Measurements from ENCODE around the gene SLC8A1. TPM values are rescaled to one million over a fixed set of nuclear protein-coding genes. Genes with fewer than 3 reads are reported as not detected.

The SLC8A1 gene
- total RNA-seq, 1 experiment from 2014 or later, result 1.7 TPM

GRCh38 chr2:40127890-40128557 is 323.9 kb downstream of the SLC8A1 start:
- no peak for DNase-seq
- no peaks in the 10 kb centered on the region for H3K36me3 ChIP-seq (replicated peaks; ENCODE audit: control insufficient read depth, insufficient read depth, low read length)
- no peak overlapping the region for H3K4me3 ChIP-seq (ENCODE audit: insufficient read depth, low read depth, low read length)
- H3K27me3 ChIP-seq (ENCODE audit: control insufficient read depth, insufficient read depth, low read length), result no peaks in the 10 kb centered on the region

- no peak for DNase-seq
- Histone ChIP-seq H3K27me3 (ENCODE audit: control insufficient read depth, insufficient read depth, low read length) (no peaks in the 10 kb centered on the region), H3K4me3 (ENCODE audit: insufficient read depth, low read depth, low read length) (no peak overlapping the region), H3K36me3 (replicated peaks; ENCODE audit: control insufficient read depth, insufficient read depth, low read length) (no peaks in the 10 kb centered on the region)
Observed at GRCh38 chr2:40127146-40127545, 324.7 kb downstream of the SLC8A1 start.

GRCh38 chr2:40126006-40126405 is 325.9 kb downstream of the SLC8A1 start:
- DNase-seq, result no peak
- no peaks in the 10 kb centered on the region for H3K36me3 ChIP-seq (replicated peaks; ENCODE audit: control insufficient read depth, insufficient read depth, low read length)
- no peak overlapping the region for H3K4me3 ChIP-seq (ENCODE audit: insufficient read depth, low read depth, low read length)
- H3K27me3 ChIP-seq (ENCODE audit: control insufficient read depth, insufficient read depth, low read length), result no peaks in the 10 kb centered on the region

GRCh38 chr2:40123746-40124145 is 328.1 kb downstream of the SLC8A1 start:
- H3K27me3 ChIP-seq (ENCODE audit: control insufficient read depth, insufficient read depth, low read length), result no peaks in the 10 kb centered on the region
- H3K4me3 ChIP-seq (ENCODE audit: insufficient read depth, low read depth, low read length), result no peak overlapping the region
- H3K36me3 ChIP-seq (replicated peaks; ENCODE audit: control insufficient read depth, insufficient read depth, low read length), result no peaks in the 10 kb centered on the region
- DNase-seq, result no peak

GRCh38 chr2:40123326-40123725 is 328.6 kb downstream of the SLC8A1 start:
- H3K36me3 ChIP-seq (replicated peaks; ENCODE audit: control insufficient read depth, insufficient read depth, low read length), result no peaks in the 10 kb centered on the region
- no peak overlapping the region for H3K4me3 ChIP-seq (ENCODE audit: insufficient read depth, low read depth, low read length)
- no peaks in the 10 kb centered on the region for H3K27me3 ChIP-seq (ENCODE audit: control insufficient read depth, insufficient read depth, low read length)
- DNase-seq, result no peak

- H3K4me3 ChIP-seq (ENCODE audit: insufficient read depth, low read depth, low read length), result no peak overlapping the region
- H3K27me3 ChIP-seq (ENCODE audit: control insufficient read depth, insufficient read depth, low read length), result no peaks in the 10 kb centered on the region
- no peak for DNase-seq
- no peaks in the 10 kb centered on the region for H3K36me3 ChIP-seq (replicated peaks; ENCODE audit: control insufficient read depth, insufficient read depth, low read length)
Observed at GRCh38 chr2:40120957-40121356, 330.9 kb downstream of the SLC8A1 start.

- no peak overlapping the region for H3K4me3 ChIP-seq (ENCODE audit: insufficient read depth, low read depth, low read length)
- no peak for DNase-seq
- no peaks in the 10 kb centered on the region for H3K36me3 ChIP-seq (replicated peaks; ENCODE audit: control insufficient read depth, insufficient read depth, low read length)
- H3K27me3 ChIP-seq (ENCODE audit: control insufficient read depth, insufficient read depth, low read length), result no peaks in the 10 kb centered on the region
Observed at GRCh38 chr2:40120026-40120425, 331.9 kb downstream of the SLC8A1 start.

- no peaks in the 10 kb centered on the region for H3K36me3 ChIP-seq (replicated peaks; ENCODE audit: control insufficient read depth, insufficient read depth, low read length)
- peak; percentile 3 for DNase-seq
- H3K4me3 ChIP-seq (ENCODE audit: insufficient read depth, low read depth, low read length), result no peak overlapping the region
- H3K27me3 ChIP-seq (ENCODE audit: control insufficient read depth, insufficient read depth, low read length), result no peaks in the 10 kb centered on the region
Observed at GRCh38 chr2:40118622-40119021, 333.3 kb downstream of the SLC8A1 start.

- Histone ChIP-seq H3K27me3 (ENCODE audit: control insufficient read depth, insufficient read depth, low read length) (no peaks in the 10 kb centered on the region), H3K4me3 (ENCODE audit: insufficient read depth, low read depth, low read length) (no peak overlapping the region), H3K36me3 (replicated peaks; ENCODE audit: control insufficient read depth, insufficient read depth, low read length) (no peaks in the 10 kb centered on the region)
- no peak for DNase-seq
Observed at GRCh38 chr2:40115894-40116293, 336.0 kb downstream of the SLC8A1 start.

- Histone ChIP-seq H3K27me3 (ENCODE audit: control insufficient read depth, insufficient read depth, low read length) (no peaks in the 10 kb centered on the region), H3K4me3 (ENCODE audit: insufficient read depth, low read depth, low read length) (no peak overlapping the region), H3K36me3 (replicated peaks; ENCODE audit: control insufficient read depth, insufficient read depth, low read length) (no peaks in the 10 kb centered on the region)
- no peak for DNase-seq
Observed at GRCh38 chr2:40115348-40115747, 336.5 kb downstream of the SLC8A1 start.

- H3K27me3 ChIP-seq (ENCODE audit: control insufficient read depth, insufficient read depth, low read length), result no peaks in the 10 kb centered on the region
- H3K4me3 ChIP-seq (ENCODE audit: insufficient read depth, low read depth, low read length), result no peak overlapping the region
- H3K36me3 ChIP-seq (replicated peaks; ENCODE audit: control insufficient read depth, insufficient read depth, low read length), result no peaks in the 10 kb centered on the region
- DNase-seq, result no peak
Observed at GRCh38 chr2:40113997-40114396, 337.9 kb downstream of the SLC8A1 start.

- DNase-seq, result no peak
- Histone ChIP-seq H3K36me3 (replicated peaks; ENCODE audit: control insufficient read depth, insufficient read depth, low read length) (no peaks in the 10 kb centered on the region), H3K4me3 (ENCODE audit: insufficient read depth, low read depth, low read length) (no peak overlapping the region), H3K27me3 (ENCODE audit: control insufficient read depth, insufficient read depth, low read length) (no peaks in the 10 kb centered on the region)
Observed at GRCh38 chr2:40113272-40113968, 338.5 kb downstream of the SLC8A1 start.

- Histone ChIP-seq H3K4me3 (ENCODE audit: insufficient read depth, low read depth, low read length) (no peak overlapping the region), H3K27me3 (ENCODE audit: control insufficient read depth, insufficient read depth, low read length) (no peaks in the 10 kb centered on the region), H3K36me3 (replicated peaks; ENCODE audit: control insufficient read depth, insufficient read depth, low read length) (no peaks in the 10 kb centered on the region)
- no peak for DNase-seq
Observed at GRCh38 chr2:40109381-40109780, 342.5 kb downstream of the SLC8A1 start.

- H3K36me3 ChIP-seq (replicated peaks; ENCODE audit: control insufficient read depth, insufficient read depth, low read length), result no peaks in the 10 kb centered on the region
- DNase-seq, result no peak
- H3K4me3 ChIP-seq (ENCODE audit: insufficient read depth, low read depth, low read length), result no peak overlapping the region
- H3K27me3 ChIP-seq (ENCODE audit: control insufficient read depth, insufficient read depth, low read length), result no peaks in the 10 kb centered on the region
Observed at GRCh38 chr2:40108851-40109250, 343.0 kb downstream of the SLC8A1 start.

GRCh38 chr2:40106061-40106460 is 345.8 kb downstream of the SLC8A1 start:
- Histone ChIP-seq H3K36me3 (replicated peaks; ENCODE audit: control insufficient read depth, insufficient read depth, low read length) (no peaks in the 10 kb centered on the region), H3K27me3 (ENCODE audit: control insufficient read depth, insufficient read depth, low read length) (no peaks in the 10 kb centered on the region), H3K4me3 (ENCODE audit: insufficient read depth, low read depth, low read length) (no peak overlapping the region)
- DNase-seq, result no peak

Measured in H7 (cell line).